GM12878 (cell line): ENCODE measurements around the gene FAM133A.

ENCODE experiments used
- ATF7 ChIP-seq: fragments of 450-650 bp; IDR thresholded peaks from 2 replicates; pipeline ENCODE4 v1.6.1; 2016; ENCODE audit warnings: low read depth, mild to moderate bottlenecking
- CBX3 ChIP-seq: fragments of 200-600 bp; sonication (generic); IDR thresholded peaks from 2 replicates; pipeline ENCODE4 v1.6.1; 2016; ENCODE audit warnings: low read depth, borderline replicate concordance
- CTCF ChIP-seq, 3 experiments: IDR thresholded peaks in 2 of 3; conservative IDR thresholded peaks in 1 of 3; 2 replicates each; pipeline ENCODE4 v1.5.1; 2011; ENCODE audit warnings: low read depth in 3 of 3, low read length in 3 of 3, mild to moderate bottlenecking in 3 of 3, control low read depth in 2 of 3, moderate library complexity in 2 of 3, inconsistent platforms in 1 of 3, mixed read lengths in 1 of 3; ENCODE audit not compliant: control insufficient read depth in 2 of 3, insufficient read depth in 1 of 3; ENCODE audit errors: extremely low read depth in 1 of 3
- EZH2 ChIP-seq: IDR thresholded peaks from 2 replicates; pipeline ENCODE4 v1.6.1; 2012; ENCODE audit warnings: low read depth, mild to moderate bottlenecking, control low read depth, inconsistent platforms, low read length, borderline replicate concordance; ENCODE audit not compliant: control insufficient read depth
- HDAC2 ChIP-seq: fragments of 200-600 bp; sonication (generic); IDR thresholded peaks from 2 replicates; pipeline ENCODE4 v1.6.1; 2017
- IRF5 ChIP-seq: fragments of 450-650 bp; IDR thresholded peaks from 2 replicates; pipeline ENCODE4 v1.6.1; 2017; ENCODE audit warnings: borderline replicate concordance
- NKRF ChIP-seq: fragments of 450-650 bp; conservative IDR thresholded peaks from 2 replicates; pipeline ENCODE4 v1.6.1; 2017; ENCODE audit warnings: mild to moderate bottlenecking, moderate library complexity
- NR2F1 ChIP-seq: fragments of 450-650 bp; conservative IDR thresholded peaks from 2 replicates; pipeline ENCODE4 v1.6.1; 2017; ENCODE audit warnings: mild to moderate bottlenecking
- POLR2A ChIP-seq: IDR thresholded peaks from 2 replicates; pipeline ENCODE4 v1.6.1; 2011; ENCODE audit warnings: low read depth, mild to moderate bottlenecking, low read length
- POLR2AphosphoS5 ChIP-seq: IDR thresholded peaks from 2 replicates; pipeline ENCODE4 v1.6.1; 2011; ENCODE audit warnings: mild to moderate bottlenecking, low read length, inconsistent platforms
- SMC3 ChIP-seq: IDR thresholded peaks from 2 replicates; pipeline ENCODE4 v1.6.1; 2011; ENCODE audit warnings: low read length, improper control_type of control experiment, borderline replicate concordance
- SRF ChIP-seq, 2 experiments: IDR thresholded peaks; 2 replicates each; pipeline ENCODE4 v1.6.1; 2011; ENCODE audit warnings: low read depth in 2 of 2, low read length in 2 of 2, mild to moderate bottlenecking in 1 of 2, moderate library complexity in 1 of 2
- YY1 ChIP-seq: IDR thresholded peaks from 2 replicates; pipeline ENCODE4 v1.6.1; 2011; ENCODE audit warnings: low read depth, mild to moderate bottlenecking, low read length
- ZSCAN29 ChIP-seq: fragments of 450-650 bp; IDR thresholded peaks from 2 replicates; pipeline ENCODE4 v1.6.1; 2017; ENCODE audit warnings: mild to moderate bottlenecking, moderate library complexity

- TF ChIP-seq YY1 (no peak), CTCF (IDR thresholded peaks at IDR 0.05 in 2 of 3, conservative IDR thresholded peaks at IDR 0.05 in 1 of 3; ENCODE audit: control insufficient read depth in 2 of 3, extremely low read depth in 1 of 3, insufficient read depth in 1 of 3, low read depth in 3 of 3, low read length in 3 of 3) (no peak), NR2F1 (no peak), EZH2 (no peak), CBX3 (no peak), POLR2AphosphoS5 (no peak), POLR2A (no peak), NKRF (no peak), ZSCAN29 (no peak), SRF (IDR thresholded peaks at IDR 0.05; ENCODE audit: low read depth in 2 of 2, low read length in 2 of 2) (no peak), HDAC2 (no peak), SMC3 (no peak), IRF5 (no peak), ATF7 (no peak)
These were observed 22.0 kb downstream of the FAM133A start for GRCh38 chrX:93695981-93696380.
